Measurements from ENCODE around the gene SMARCC1.

The SMARCC1 gene

DNA sequence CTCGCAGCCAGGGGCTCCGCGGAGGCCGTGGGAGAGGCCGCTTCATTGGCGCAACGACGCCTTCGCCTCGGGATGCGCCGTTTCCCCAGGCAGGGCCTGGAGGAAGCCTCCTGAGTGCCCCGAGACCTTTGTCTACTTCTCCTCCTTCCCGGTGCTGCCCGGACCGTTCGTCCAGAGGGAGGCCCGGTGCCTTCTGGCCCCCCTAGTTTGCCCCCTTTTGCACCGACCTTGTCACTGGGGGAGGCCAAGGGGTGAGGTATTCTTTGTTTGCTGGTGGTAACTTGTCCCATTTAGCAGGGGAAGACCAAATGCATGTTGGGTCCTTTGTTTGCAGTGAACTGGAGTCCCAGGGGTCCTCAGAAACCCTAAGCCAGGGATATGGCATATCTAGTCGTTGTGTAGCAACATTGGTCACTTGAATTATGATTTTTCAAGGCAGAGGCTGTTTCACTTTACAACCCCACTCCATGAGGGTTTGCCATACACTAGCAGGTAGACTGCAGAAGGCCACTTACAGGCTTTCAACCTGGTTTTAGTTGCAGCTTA is 21.9 kb upstream of the SMARCC1 start:
- no peak for DNase-seq (ENCODE audit: low spot score)
- TF ChIP-seq, protein P1, sequence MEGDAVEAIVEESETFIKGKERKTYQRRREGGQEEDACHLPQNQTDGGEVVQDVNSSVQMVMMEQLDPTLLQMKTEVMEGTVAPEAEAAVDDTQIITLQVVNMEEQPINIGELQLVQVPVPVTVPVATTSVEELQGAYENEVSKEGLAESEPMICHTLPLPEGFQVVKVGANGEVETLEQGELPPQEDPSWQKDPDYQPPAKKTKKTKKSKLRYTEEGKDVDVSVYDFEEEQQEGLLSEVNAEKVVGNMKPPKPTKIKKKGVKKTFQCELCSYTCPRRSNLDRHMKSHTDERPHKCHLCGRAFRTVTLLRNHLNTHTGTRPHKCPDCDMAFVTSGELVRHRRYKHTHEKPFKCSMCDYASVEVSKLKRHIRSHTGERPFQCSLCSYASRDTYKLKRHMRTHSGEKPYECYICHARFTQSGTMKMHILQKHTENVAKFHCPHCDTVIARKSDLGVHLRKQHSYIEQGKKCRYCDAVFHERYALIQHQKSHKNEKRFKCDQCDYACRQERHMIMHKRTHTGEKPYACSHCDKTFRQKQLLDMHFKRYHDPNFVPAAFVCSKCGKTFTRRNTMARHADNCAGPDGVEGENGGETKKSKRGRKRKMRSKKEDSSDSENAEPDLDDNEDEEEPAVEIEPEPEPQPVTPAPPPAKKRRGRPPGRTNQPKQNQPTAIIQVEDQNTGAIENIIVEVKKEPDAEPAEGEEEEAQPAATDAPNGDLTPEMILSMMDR (IDR thresholded peaks at IDR 0.05; ENCODE audit: extremely low read depth, missing control alignments), result no peak

DNA sequence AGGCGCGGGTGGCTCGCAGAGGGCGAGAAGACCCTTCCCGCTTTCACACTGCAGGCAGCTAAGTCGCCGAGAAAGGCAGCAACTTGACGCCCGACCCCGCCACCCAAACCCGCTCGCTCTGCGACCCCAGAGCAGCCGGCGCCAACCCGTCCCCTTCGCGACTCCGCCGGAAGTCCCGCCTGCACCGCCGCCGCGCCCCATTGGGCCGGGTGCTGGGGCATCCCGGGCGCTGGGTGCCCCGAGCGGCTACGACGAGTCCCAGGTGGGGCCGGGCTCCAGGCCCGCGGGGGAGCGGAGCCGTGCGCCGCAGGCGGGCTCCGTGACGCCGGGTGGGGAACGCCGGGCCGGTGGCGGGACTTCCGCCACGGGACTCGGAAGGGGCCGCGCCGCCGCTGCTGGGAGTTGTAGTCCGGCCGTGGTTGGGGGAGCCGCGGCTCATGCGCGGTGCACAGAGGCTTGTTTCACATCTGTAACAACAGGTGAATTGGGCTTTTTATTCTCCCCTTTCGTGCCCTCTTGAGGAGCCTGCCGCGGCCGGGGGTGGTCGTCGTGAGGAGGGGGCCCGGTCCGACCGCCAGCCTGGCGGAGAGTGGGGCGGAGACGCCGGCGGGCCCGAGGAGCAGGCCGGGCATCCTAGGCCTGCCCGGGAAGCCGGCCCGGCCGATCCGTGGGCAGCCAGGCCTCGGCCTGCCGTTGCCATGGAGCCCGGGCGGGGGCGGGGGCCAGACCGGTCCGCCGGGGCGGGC is 21.2 kb upstream of the SMARCC1 start, which contains the start of gene DHX30:
Gene DHX30, plus strand, starts transcription at position 405 of the 746 bp plus-strand sequence. CDS start 7,546 bp downstream, outside the sequence.
- peak; percentile 97 for DNase-seq (ENCODE audit: low spot score)
- TF ChIP-seq, protein P1 (IDR thresholded peaks at IDR 0.05; ENCODE audit: extremely low read depth, missing control alignments), result no peak

DNA sequence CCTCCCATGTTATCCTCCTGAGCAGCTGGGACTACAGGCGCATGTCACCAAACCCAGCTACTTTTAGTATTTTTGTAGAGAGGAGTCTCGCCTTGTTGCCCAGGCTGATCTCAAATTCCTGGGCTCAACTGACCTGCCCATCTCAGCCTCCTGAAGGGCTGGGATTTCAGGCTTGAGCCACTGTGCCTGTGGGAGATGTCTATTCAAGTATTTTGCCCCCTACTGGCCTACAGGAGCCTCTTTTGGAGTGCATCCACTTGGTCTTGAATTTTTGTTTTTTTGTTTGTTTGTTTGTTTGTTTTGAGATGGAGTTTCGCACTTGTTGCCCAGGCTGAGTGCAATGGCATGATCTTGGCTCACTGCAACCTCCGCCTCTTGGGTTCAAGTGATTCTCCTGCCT is 18.0 kb upstream of the SMARCC1 start:
- no peak for DNase-seq (ENCODE audit: low spot score)
- TF ChIP-seq, protein P1 (IDR thresholded peaks at IDR 0.05; ENCODE audit: extremely low read depth, missing control alignments), result peak; percentile 47

DNA sequence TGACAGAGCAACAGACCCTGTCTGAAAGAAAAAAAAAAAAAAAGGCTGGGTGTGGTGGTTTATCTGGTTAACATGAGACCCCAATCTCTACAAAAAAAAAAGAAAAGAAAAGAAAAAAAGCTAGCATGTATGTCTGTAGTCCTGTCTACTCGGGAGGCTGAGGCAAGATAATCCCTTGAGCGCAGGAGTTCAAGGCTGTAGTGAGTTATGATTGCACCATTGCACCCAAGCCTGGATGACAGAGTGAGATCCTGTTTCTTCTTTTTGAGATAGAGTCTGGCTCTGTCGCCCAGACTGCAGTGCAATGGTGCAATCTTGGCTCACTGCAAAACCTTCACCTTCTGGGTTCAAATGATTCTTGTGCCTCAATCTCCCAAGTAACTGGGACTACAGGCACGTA is 12.9 kb upstream of the SMARCC1 start:
- TF ChIP-seq, protein P1 (IDR thresholded peaks at IDR 0.05; ENCODE audit: extremely low read depth, missing control alignments), result no peak
- DNase-seq (ENCODE audit: low spot score), result no peak

DNA sequence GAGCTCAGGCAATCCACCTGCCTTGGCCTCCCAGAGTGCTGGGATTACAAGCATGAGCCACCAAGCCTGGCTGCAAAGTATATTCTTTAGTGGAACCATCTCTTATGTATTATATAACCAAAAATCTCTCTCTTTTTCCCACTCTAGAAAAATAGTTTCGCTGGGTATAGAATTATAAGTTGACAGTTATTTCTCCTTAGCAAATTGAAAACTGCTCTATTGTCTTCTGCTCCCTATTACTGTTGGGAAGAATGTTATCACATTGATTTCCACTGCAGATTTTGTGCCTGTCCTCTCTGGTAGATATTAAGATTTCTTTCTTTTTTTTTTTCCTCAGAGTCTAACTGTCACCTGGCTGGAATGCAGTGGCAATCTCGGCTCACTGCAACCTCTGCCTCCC is 11.0 kb upstream of the SMARCC1 start:
- no peak for DNase-seq (ENCODE audit: low spot score)
- TF ChIP-seq, protein P1 (IDR thresholded peaks at IDR 0.05; ENCODE audit: extremely low read depth, missing control alignments), result no peak

DNA sequence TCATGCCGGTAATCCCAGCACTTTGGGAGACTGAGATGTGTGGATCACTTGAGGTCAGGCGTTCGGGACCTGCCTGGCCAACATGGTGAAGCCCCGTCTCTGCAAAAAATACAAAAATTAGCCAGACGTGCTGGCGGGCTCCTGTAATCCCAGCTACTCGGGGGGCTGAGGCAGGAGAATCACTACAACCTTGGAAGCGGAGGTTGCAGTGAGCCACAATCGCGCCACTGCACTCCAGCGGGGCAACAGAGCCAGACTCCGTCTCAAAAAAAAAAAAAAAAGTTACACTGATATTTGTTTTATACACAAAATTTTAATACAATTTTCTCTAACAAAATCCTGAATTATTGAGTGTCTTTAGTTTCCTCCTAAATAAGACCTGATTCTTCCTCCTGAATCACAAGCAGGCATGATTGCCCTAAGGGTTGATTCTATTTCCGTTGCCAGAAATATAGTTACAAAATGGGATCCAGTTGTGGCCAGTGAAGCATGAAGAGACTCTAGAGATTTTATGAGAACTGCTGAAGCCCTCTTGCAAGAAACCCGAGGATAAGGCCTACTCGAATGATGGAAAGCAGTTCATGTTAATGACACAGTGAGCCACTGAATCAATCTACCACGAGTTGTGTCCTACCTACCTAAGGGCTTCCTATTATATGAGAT is 9.6 kb upstream of the SMARCC1 start:
- DNase-seq (ENCODE audit: low spot score), result no peak

More for the DNA sequence above, 9.6 kb upstream of the SMARCC1 start:
- TF ChIP-seq, protein P1 (IDR thresholded peaks at IDR 0.05; ENCODE audit: extremely low read depth, missing control alignments), result no peak

Data from GM20000 (cell line).